ENCODE measurements around the gene ZNF77. TPM values are rescaled to one million over a fixed set of nuclear protein-coding genes. Genes with fewer than 3 reads are reported as not detected.
A peak's percentile ranks its signal among the peaks of the same experiment; 100 is the strongest.

ZNF77 gene
- total and polyA plus RNA-seq, 10 of the 15 experiments (the other 5 are each of a cell fraction or from before 2014, with no cell fraction given), result 1.9 to 4.7 (median 3.0) TPM

DNA sequence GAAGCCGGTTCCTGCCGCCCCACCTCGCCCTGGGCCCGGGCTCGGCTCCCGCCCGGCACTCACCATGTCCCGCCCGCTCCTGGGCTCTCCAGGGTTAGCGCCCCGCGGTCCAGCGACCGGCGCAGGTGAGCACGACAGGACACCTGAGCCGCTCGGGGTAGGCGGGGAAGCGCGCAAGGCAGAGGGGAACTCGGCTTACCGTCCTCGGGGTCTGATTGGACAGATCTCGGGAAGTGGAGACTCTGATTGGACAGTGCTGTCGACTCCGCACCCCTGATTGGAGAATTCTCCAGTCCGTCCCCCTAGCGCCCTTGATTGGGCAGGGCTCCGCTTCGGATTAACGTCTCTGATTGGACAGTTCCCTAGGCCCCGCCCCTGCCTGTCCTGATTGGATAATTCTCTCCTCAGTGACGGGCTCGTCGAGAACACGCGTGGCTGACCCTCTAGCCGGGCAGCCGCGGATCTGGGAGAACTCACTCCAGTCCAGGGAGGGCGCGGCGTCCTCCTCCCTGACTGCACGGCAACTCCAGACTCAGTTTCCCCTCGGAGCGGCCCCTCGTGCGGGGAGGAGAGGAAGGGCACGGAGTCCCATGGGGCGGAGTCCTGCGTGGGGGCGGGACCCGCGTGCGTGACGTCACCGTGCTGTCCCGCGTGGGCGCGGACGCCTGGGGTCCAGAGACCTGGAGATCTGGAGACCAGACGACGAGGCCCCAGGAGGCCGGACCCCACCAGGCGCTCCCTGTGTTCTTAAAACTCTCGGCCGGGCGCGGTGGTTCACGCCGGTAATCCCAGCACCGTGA is at the start of gene ZNF77 (continued):
- TF ChIP-seq, protein P1, sequence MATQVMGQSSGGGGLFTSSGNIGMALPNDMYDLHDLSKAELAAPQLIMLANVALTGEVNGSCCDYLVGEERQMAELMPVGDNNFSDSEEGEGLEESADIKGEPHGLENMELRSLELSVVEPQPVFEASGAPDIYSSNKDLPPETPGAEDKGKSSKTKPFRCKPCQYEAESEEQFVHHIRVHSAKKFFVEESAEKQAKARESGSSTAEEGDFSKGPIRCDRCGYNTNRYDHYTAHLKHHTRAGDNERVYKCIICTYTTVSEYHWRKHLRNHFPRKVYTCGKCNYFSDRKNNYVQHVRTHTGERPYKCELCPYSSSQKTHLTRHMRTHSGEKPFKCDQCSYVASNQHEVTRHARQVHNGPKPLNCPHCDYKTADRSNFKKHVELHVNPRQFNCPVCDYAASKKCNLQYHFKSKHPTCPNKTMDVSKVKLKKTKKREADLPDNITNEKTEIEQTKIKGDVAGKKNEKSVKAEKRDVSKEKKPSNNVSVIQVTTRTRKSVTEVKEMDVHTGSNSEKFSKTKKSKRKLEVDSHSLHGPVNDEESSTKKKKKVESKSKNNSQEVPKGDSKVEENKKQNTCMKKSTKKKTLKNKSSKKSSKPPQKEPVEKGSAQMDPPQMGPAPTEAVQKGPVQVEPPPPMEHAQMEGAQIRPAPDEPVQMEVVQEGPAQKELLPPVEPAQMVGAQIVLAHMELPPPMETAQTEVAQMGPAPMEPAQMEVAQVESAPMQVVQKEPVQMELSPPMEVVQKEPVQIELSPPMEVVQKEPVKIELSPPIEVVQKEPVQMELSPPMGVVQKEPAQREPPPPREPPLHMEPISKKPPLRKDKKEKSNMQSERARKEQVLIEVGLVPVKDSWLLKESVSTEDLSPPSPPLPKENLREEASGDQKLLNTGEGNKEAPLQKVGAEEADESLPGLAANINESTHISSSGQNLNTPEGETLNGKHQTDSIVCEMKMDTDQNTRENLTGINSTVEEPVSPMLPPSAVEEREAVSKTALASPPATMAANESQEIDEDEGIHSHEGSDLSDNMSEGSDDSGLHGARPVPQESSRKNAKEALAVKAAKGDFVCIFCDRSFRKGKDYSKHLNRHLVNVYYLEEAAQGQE (IDR thresholded peaks at IDR 0.05; ENCODE audit: low read depth, low read length), result no peak
- TF ChIP-seq KAT2A (conservative IDR thresholded peaks at IDR 0.05; ENCODE audit: control insufficient read depth, low read depth, low read length) (no peak), EP300 (IDR thresholded peaks at IDR 0.05; ENCODE audit: borderline replicate concordance in 1 of 2, control insufficient read depth in 1 of 2, low read depth in 2 of 2, low read length in 2 of 2) (no peak), MTA3 (IDR thresholded peaks at IDR 0.05; ENCODE audit: borderline replicate concordance, low read length) (no peak), NFYB (IDR thresholded peaks at IDR 0.05; ENCODE audit: insufficient read depth, low read depth, low read length) (peak; percentile 100), ESRRA (IDR thresholded peaks at IDR 0.05; ENCODE audit: low read length) (no peak), SUPT20H (IDR thresholded peaks at IDR 0.05; ENCODE audit: borderline replicate concordance, control insufficient read depth, low read depth, low read length) (no peak), NFIC (IDR thresholded peaks at IDR 0.05; ENCODE audit: low read depth, low read length) (no peak), NBN (IDR thresholded peaks at IDR 0.05) (peak; percentile 87), RCOR1 (conservative IDR thresholded peaks at IDR 0.05; ENCODE audit: low read depth, low read length) (no peak), KDM1A (IDR thresholded peaks at IDR 0.05; ENCODE audit: borderline replicate concordance) (no peak), BHLHE40 (IDR thresholded peaks at IDR 0.05; ENCODE audit: borderline replicate concordance in 1 of 2, low read depth in 2 of 2, low read length in 1 of 2) (peak in 1 of 2 experiments; percentile 40; a peak in 2 of 4 replicates), NR2C2 (IDR thresholded peaks at IDR 0.05; ENCODE audit: borderline replicate concordance, control insufficient read depth, insufficient read length, low read depth) (no peak), JUNB (IDR thresholded peaks at IDR 0.05) (no peak), CBX3 (IDR thresholded peaks at IDR 0.05; ENCODE audit: borderline replicate concordance, low read depth) (no peak)
- TF ChIP-seq, protein P2, sequence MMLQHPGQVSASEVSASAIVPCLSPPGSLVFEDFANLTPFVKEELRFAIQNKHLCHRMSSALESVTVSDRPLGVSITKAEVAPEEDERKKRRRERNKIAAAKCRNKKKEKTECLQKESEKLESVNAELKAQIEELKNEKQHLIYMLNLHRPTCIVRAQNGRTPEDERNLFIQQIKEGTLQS (IDR thresholded peaks at IDR 0.05; ENCODE audit: borderline replicate concordance, extremely low read depth, low read depth, low read length), result no peak
- TF ChIP-seq, protein P3, sequence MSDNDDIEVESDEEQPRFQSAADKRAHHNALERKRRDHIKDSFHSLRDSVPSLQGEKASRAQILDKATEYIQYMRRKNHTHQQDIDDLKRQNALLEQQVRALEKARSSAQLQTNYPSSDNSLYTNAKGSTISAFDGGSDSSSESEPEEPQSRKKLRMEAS (IDR thresholded peaks at IDR 0.05; ENCODE audit: low read depth, low read length), result peak; percentile 61; the same call in 1 of the 2 replicates
- TF ChIP-seq, protein P4, sequence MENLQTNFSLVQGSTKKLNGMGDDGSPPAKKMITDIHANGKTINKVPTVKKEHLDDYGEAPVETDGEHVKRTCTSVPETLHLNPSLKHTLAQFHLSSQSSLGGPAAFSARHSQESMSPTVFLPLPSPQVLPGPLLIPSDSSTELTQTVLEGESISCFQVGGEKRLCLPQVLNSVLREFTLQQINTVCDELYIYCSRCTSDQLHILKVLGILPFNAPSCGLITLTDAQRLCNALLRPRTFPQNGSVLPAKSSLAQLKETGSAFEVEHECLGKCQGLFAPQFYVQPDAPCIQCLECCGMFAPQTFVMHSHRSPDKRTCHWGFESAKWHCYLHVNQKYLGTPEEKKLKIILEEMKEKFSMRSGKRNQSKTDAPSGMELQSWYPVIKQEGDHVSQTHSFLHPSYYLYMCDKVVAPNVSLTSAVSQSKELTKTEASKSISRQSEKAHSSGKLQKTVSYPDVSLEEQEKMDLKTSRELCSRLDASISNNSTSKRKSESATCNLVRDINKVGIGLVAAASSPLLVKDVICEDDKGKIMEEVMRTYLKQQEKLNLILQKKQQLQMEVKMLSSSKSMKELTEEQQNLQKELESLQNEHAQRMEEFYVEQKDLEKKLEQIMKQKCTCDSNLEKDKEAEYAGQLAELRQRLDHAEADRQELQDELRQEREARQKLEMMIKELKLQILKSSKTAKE (IDR thresholded peaks at IDR 0.05; ENCODE audit: low read depth, poor library complexity, severe bottlenecking), result peak; percentile 79
- TF ChIP-seq, protein P5, sequence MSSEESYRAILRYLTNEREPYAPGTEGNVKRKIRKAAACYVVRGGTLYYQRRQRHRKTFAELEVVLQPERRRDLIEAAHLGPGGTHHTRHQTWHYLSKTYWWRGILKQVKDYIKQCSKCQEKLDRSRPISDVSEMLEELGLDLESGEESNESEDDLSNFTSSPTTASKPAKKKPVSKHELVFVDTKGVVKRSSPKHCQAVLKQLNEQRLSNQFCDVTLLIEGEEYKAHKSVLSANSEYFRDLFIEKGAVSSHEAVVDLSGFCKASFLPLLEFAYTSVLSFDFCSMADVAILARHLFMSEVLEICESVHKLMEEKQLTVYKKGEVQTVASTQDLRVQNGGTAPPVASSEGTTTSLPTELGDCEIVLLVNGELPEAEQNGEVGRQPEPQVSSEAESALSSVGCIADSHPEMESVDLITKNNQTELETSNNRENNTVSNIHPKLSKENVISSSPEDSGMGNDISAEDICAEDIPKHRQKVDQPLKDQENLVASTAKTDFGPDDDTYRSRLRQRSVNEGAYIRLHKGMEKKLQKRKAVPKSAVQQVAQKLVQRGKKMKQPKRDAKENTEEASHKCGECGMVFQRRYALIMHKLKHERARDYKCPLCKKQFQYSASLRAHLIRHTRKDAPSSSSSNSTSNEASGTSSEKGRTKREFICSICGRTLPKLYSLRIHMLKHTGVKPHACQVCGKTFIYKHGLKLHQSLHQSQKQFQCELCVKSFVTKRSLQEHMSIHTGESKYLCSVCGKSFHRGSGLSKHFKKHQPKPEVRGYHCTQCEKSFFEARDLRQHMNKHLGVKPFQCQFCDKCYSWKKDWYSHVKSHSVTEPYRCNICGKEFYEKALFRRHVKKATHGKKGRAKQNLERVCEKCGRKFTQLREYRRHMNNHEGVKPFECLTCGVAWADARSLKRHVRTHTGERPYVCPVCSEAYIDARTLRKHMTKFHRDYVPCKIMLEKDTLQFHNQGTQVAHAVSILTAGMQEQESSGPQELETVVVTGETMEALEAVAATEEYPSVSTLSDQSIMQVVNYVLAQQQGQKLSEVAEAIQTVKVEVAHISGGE (CRISPR knock-in tag; IDR thresholded peaks at IDR 0.05), result no peak

Measured in GM12878 (cell line).